GM21381 (cell line): ENCODE data around the gene MRC1.

Experiments
- ATAC-seq: cut with Tn5 transposase; IDR thresholded peaks from one replicate; pipeline ENCODE4 v1.9.1; 2021; ENCODE audit warnings: mild to moderate bottlenecking, moderate library complexity; ENCODE audit not compliant: unreplicated experiment

The MRC1 gene

GRCh38 chr10:17842641-17843040 is 33.5 kb downstream of the MRC1 start:
- ATAC-seq: no peak

GRCh38 chr10:17847585-17848296 is 38.6 kb downstream of the MRC1 start:
- no peak for ATAC-seq

GRCh38 chr10:17848646-17849045 is 39.5 kb downstream of the MRC1 start:
- ATAC-seq: no peak

- ATAC-seq: no peak
These were observed 41.4 kb downstream of the MRC1 start for GRCh38 chr10:17850501-17850900.

GRCh38 chr10:17851611-17852010 is 42.5 kb downstream of the MRC1 start:
- ATAC-seq: no peak

- ATAC-seq: no peak
These were observed 45.0 kb downstream of the MRC1 start for GRCh38 chr10:17854044-17854652.

GRCh38 chr10:17857040-17857439 is 47.9 kb downstream of the MRC1 start:
- no peak for ATAC-seq

- ATAC-seq: no peak
These were observed 50.5 kb downstream of the MRC1 start for GRCh38 chr10:17859492-17860156.

GRCh38 chr10:17861760-17862159 is 52.6 kb downstream of the MRC1 start:
- ATAC-seq: no peak

- no peak for ATAC-seq
These were observed 56.2 kb downstream of the MRC1 start for GRCh38 chr10:17865351-17865750.

- ATAC-seq: no peak
These were observed 57.2 kb downstream of the MRC1 start for GRCh38 chr10:17866346-17866745.

GRCh38 chr10:17867056-17867455 is 57.9 kb downstream of the MRC1 start:
- no peak for ATAC-seq

- ATAC-seq: no peak
These were observed 61.9 kb downstream of the MRC1 start for GRCh38 chr10:17871036-17871435.

- no peak for ATAC-seq
These were observed 63.3 kb downstream of the MRC1 start for GRCh38 chr10:17872191-17873091.

- ATAC-seq: no peak
These were observed 64.8 kb downstream of the MRC1 start for GRCh38 chr10:17873946-17874345.

GRCh38 chr10:17877121-17877520 is 68.0 kb downstream of the MRC1 start:
- no peak for ATAC-seq

- no peak for ATAC-seq
These were observed 69.7 kb downstream of the MRC1 start for GRCh38 chr10:17878896-17879295.

GRCh38 chr10:17880601-17881000 is 71.5 kb downstream of the MRC1 start:
- ATAC-seq: no peak

- ATAC-seq: no peak
These were observed 73.4 kb downstream of the MRC1 start for GRCh38 chr10:17882557-17882956.

- ATAC-seq: no peak
These were observed 74.5 kb downstream of the MRC1 start for GRCh38 chr10:17883621-17884020.

GRCh38 chr10:17888189-17888588 is 79.0 kb downstream of the MRC1 start:
- ATAC-seq: no peak
